ENCODE measurements around the gene SLC4A1.

DNA sequence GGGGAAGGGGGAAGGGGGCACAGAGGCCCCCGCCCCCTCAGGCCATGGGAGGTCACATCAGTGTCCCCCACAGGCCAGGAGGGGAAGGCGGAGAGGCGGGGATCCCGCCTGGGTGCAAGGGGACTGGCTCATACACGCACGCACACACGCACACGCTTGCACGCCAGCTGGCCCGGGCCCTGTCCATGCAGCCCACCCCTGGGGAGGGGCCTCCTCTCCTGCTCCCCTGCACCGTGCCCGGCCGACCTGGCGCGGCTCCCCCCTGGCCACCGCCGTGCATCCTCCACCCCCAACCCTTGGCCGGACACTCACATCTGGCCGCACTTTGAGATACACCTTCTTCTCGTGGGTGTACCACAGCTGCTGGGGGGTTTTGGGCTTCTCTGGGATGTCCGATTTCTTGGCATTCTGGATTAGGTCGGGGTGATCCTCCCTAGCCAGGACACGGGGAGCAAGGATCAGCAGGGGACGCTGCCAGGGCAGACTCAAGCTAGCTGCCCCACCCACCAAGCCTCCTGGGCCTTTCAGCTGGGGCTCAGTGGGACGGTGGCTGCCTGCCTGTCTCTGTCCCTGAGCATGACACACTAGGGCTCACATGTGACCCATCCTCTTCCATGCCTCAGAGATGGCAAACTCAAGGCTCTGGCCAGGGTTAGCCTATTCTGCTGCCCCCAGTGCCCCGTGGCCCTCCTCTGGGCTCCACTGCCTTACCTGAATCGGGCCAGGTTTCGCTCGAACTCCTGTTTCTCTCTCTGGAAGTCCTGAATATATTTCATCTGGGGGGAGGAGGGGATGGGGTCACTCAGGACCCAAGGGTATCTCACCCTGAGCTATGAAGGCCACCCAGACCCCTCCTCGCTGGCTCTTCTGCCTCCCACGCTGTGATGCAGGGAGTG lies 55.2 kb downstream of the SLC4A1 start:
- no peak for TF ChIP-seq CTCF (IDR thresholded peaks at IDR 0.05)
- no peak for TF ChIP-seq POLR2A (IDR thresholded peaks at IDR 0.05)

Data from testis (tissue), 2 donors.